ENCODE measurements around the gene TBC1D1.

TBC1D1 gene

DNA sequence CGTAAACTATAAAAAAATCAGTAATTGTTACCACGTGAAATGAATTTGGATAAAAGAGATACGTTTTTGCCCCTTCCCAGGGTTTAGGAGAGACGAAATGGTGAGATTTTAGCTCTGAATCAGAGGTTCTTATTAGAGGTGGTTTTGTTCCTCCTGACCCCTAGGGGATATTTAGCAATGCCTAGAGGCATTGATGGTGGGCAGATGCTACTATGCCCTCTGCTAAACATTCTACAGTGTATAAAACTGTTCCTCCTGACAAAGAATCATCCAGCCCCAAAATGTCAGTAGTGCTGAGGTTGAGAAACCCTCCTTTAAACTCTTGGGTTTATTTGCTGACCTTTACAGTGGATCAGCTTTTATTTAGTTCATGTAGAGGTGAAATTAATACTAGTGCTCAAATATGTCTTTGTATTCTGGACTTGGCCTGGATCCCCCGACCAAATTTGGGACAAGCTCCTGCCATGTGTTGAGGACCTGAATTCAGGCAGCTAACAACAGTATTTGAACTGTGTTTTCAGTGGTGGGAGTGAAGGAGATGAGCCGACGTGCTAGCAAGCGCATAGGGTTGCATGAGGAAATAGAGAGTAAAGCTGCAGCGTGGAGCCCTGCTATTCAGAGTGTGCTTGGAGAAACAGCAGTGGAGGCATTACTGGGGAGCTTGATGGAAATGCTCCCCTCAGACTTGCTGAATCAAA is 195.4 kb downstream of the TBC1D1 start:
- Mint-ChIP-seq H3K36me3 (peaks cover 41% of the 10 kb centered on the region), H3K27me3 (no peaks in the 10 kb centered on the region), H3K4me3 (no peak overlapping the region), H3K9me3 (no peaks in the 10 kb centered on the region), H3K27ac (no peak overlapping the region), H3K4me1 (peaks cover 12% of the 10 kb centered on the region)
- CTCF ChIA-PET, result interaction anchor here (1.2 kb wide), 1 partner anchor 17 kb away, joined by 4 read pairs; no protein-coding TSS in a partner anchor
- DNase-seq, result no peak

DNA sequence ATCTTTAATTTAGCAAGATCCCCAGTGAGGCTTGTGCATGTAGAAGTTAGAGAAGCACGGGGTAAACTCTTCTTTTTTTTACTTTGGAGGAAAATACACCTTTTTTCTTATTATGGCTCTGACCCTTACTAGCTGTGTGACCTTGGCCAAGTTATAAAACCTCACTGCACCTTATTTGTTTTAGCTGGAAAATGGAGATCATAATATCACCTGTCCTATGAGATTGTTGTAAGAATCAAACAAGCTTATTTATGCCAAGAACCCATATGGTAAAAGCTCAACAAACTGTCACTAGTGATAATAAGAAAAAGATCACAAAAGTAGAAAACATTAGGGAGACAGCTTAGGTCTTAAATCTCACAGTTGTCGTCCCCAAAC is 196.0 kb downstream of the TBC1D1 start:
- Mint-ChIP-seq H3K4me3 (no peak overlapping the region), H3K27ac (no peak overlapping the region), H3K27me3 (no peaks in the 10 kb centered on the region), H3K9me3 (no peaks in the 10 kb centered on the region), H3K4me1 (peaks cover 14% of the 10 kb centered on the region), H3K36me3 (peaks cover 41% of the 10 kb centered on the region)
- CTCF ChIA-PET, result interaction anchor here (1.2 kb wide), 1 partner anchor 17 kb away, joined by 4 read pairs; no protein-coding TSS in a partner anchor
- DNase-seq, result no peak

- Mint-ChIP-seq H3K27me3 (no peaks in the 10 kb centered on the region), H3K36me3 (peaks cover 40% of the 10 kb centered on the region), H3K4me3 (no peak overlapping the region), H3K4me1 (peaks cover 16% of the 10 kb centered on the region), H3K9me3 (no peaks in the 10 kb centered on the region), H3K27ac (no peak overlapping the region)
- no peak for DNase-seq
- CTCF ChIA-PET, result no interaction called here
Observed at GRCh38 chr4:38088321-38088720, 197.4 kb downstream of the TBC1D1 start.

DNA sequence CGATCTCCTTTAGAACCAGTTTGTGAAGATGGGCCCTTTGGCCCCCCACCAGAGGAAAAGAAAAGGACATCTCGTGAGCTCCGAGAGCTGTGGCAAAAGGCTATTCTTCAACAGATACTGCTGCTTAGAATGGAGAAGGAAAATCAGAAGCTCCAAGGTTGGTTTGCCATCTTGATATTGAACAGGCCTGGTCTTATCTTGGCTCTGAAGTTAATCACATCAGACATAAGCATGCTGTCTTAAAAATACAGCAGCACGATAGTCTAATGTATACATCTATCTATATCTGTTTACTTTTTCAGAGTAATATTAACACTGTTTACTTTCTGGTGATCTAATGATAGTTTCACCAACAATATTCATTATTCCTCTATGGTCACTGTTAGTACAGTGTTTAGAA is 199.1 kb downstream of the TBC1D1 start:
- Mint-ChIP-seq H3K27ac (no peak overlapping the region), H3K4me3 (no peak overlapping the region), H3K4me1 (peaks cover 16% of the 10 kb centered on the region), H3K27me3 (no peaks in the 10 kb centered on the region), H3K36me3 (peaks cover 40% of the 10 kb centered on the region), H3K9me3 (no peaks in the 10 kb centered on the region)
- no peak for DNase-seq
- CTCF ChIA-PET, result interaction anchor here (0.9 kb wide), 2 partner anchors 8 to 10 kb away, joined by 3 to 5 read pairs; no protein-coding TSS in a partner anchor

DNA sequence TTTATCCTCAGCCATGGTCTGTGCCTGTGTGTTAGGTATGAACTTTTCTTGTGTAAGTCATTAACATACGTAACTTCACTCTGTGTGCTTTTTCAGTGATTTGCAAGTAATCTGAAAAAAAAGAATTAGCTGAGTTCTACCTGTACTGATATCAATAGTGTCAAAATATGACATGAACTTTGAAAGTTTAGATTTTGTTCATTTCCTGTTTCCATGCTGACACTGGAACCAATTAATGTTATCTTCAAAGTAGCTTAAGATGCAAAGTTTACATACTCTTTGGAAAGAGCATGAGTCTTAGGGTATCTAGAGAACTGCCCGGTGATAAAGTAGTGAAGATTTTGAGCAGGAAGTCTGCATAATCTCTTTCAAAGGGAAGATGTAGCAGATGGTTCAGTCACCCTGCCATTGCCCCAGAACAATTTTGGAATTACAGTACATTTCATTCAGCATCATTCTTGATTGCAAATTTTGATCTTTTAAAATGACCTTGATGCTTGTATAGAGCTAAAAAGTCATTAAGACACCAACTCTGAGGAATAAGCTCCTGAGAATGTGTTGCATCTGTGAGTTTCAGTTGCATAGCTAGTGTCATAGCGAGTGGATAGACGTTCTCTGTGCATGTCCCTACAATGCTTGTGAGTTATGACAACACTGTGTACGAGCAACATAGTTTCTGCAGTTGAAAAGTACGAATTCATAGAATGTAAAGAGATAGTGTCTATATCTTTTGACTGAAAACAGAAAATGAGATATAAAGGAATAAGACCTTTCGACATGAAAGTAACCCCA is 199.8 kb downstream of the TBC1D1 start:
- Mint-ChIP-seq H3K4me3 (no peak overlapping the region), H3K27ac (no peak overlapping the region), H3K9me3 (no peaks in the 10 kb centered on the region), H3K4me1 (peaks cover 16% of the 10 kb centered on the region), H3K36me3 (peaks cover 46% of the 10 kb centered on the region), H3K27me3 (no peaks in the 10 kb centered on the region)
- CTCF ChIA-PET, result interaction anchor here (0.6 to 0.9 kb wide), 4 partner anchors 9 to 598 kb away, joined by 3 to 5 read pairs (median 3); no protein-coding TSS in a partner anchor
- DNase-seq, result no peak

GRCh38 chr4:38091636-38092035 is 200.8 kb downstream of the TBC1D1 start:
- Mint-ChIP-seq H3K4me1 (peaks cover 16% of the 10 kb centered on the region), H3K36me3 (peaks cover 52% of the 10 kb centered on the region), H3K4me3 (no peak overlapping the region), H3K9me3 (no peaks in the 10 kb centered on the region), H3K27ac (no peak overlapping the region), H3K27me3 (no peaks in the 10 kb centered on the region)
- CTCF ChIA-PET, result interaction anchor here (0.6 kb wide), 1 partner anchor 38 kb away, joined by 3 read pairs; no protein-coding TSS in a partner anchor
- DNase-seq, result no peak

GRCh38 chr4:38092701-38093100 is 201.8 kb downstream of the TBC1D1 start:
- Mint-ChIP-seq H3K4me1 (peaks cover 16% of the 10 kb centered on the region), H3K9me3 (no peaks in the 10 kb centered on the region), H3K27me3 (no peaks in the 10 kb centered on the region), H3K27ac (no peak overlapping the region), H3K4me3 (no peak overlapping the region), H3K36me3 (peaks cover 49% of the 10 kb centered on the region)
- DNase-seq, result no peak
- CTCF ChIA-PET, result no interaction called here

DNA sequence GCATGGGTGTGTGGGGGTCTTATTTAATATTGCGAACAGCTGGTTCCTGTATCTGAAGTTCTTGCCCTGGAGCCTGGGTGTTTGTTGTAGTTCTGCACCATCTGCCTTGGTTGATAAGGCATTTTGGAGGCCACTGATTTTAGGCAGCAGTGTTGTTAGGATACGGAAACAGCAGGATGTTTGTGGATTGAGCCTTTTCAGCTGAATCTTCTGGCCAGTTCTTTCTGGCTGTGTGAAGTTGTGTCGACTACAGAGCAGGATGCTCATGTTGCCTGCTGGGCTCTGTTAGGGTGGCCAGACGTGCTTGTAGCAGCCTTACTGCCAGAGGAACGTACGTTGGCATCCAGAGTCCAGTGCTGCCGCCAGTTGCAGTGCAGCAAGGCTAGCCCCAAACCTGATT is 203.5 kb downstream of the TBC1D1 start:
- peaks cover 60% of the 10 kb centered on the region for H3K36me3 Mint-ChIP-seq
- CTCF ChIA-PET, result interaction anchor here (0.7 kb wide), 1 partner anchor 11 kb away, joined by 3 read pairs; no protein-coding TSS in a partner anchor
- no peak overlapping the region for H3K4me3 Mint-ChIP-seq
- DNase-seq, result no peak
- H3K27me3 Mint-ChIP-seq, result no peaks in the 10 kb centered on the region
- H3K9me3 Mint-ChIP-seq, result no peaks in the 10 kb centered on the region
- H3K4me1 Mint-ChIP-seq, result peaks cover 16% of the 10 kb centered on the region
- H3K27ac Mint-ChIP-seq, result no peak overlapping the region

DNA sequence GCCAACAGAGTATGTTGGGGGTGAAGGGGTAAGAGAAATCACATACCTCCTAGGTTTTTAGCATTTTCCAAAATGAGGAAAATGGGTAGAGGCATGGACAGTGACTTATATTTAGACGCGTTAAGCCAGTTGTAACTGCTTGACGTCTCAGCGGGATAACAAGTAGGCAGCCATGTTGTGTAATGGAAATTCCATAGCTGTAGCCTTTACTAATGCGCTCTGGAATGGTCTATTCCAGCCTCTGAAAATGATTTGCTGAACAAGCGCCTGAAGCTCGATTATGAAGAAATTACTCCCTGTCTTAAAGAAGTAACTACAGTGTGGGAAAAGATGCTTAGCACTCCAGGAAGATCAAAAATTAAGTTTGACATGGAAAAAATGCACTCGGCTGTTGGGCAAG is 204.8 kb downstream of the TBC1D1 start:
- Mint-ChIP-seq H3K27ac (no peak overlapping the region), H3K27me3 (no peaks in the 10 kb centered on the region), H3K9me3 (no peaks in the 10 kb centered on the region), H3K36me3 (peaks cover 57% of the 10 kb centered on the region), H3K4me3 (no peak overlapping the region), H3K4me1 (peaks cover 12% of the 10 kb centered on the region)
- no peak for DNase-seq
- CTCF ChIA-PET, result no interaction called here

DNA sequence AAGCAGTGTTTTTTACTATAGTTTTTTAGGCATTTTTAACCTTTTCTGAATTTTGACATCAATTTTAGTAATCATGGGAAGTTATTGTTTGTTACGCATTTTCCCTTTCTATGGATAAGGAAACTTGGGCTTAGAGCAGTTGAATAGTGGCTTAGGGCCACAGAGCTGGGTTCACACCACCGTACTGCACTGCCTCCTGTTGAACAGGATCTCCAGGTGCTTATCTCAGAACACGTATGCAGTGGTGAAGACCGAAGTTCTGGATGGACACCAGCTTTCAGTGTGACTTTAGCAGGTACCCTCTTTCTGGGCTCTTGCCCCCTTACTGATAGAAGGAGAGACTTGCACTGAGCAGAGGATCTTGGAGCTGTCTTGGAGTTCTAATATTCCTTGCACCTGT is 206.9 kb downstream of the TBC1D1 start:
- Mint-ChIP-seq H3K4me3 (no peak overlapping the region), H3K27me3 (no peaks in the 10 kb centered on the region), H3K27ac (no peak overlapping the region), H3K4me1 (peaks cover 3% of the 10 kb centered on the region), H3K9me3 (no peaks in the 10 kb centered on the region), H3K36me3 (peaks cover 53% of the 10 kb centered on the region)
- CTCF ChIA-PET, result no interaction called here
- DNase-seq, result no peak

DNA sequence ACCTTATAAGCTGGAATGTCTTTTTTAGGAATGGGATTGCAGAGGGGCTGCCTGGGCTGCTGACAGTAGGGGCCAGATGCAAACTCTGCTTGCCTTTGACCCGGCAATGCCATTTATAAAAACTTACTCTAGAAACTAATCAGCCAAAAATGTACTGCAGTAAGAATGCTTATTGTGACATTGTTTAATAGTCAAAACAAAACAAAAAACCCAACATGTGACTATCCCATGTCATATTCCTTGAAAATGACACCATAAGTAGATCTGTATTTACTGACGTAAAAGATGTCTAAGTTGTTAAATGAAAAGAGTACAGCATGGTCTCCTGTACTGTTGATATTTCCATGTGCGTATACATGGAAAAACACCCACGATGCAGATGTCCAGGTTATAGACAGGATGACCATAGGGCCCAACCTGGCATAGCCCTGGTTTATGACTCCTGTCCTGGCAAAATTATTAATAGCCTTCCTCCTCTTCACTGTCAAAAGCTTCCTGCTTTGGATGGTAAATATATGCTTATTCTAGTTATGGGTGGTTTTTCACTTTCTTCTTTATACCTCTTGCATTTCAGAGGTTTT is 208.2 kb downstream of the TBC1D1 start:
- Mint-ChIP-seq H3K36me3 (peaks cover 61% of the 10 kb centered on the region), H3K27ac (no peak overlapping the region), H3K9me3 (no peaks in the 10 kb centered on the region), H3K27me3 (no peaks in the 10 kb centered on the region), H3K4me1 (peaks cover 3% of the 10 kb centered on the region), H3K4me3 (no peak overlapping the region)
- CTCF ChIA-PET, result no interaction called here
- no peak for DNase-seq

DNA sequence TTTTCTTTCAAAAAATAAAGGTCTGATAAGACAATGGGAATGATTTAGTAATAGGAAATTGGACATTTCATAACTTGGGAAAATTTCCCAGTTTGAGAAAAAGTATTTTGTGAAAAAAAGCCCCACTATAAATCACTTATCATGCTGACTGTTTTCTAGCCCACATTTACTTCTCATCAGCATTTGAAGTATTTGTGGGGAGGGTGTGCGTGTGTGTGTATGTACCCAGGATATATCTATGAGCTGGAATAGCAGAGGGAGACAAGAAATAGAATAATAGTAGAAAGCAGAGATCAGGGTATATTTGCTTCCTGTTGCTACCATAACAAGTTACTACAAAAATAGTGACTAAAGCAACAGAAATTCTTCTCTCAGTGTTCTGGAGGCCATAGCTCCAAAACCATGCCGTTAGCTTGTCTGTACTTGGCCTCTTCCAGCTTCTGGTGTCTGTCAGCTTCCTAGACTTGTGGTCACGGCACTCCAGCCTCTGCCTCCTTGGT is 209.1 kb downstream of the TBC1D1 start:
- Mint-ChIP-seq H3K27me3 (no peaks in the 10 kb centered on the region), H3K9me3 (no peaks in the 10 kb centered on the region), H3K4me1 (peaks cover 4% of the 10 kb centered on the region), H3K36me3 (peaks cover 63% of the 10 kb centered on the region), H3K27ac (no peak overlapping the region), H3K4me3 (no peak overlapping the region)
- DNase-seq, result no peak
- CTCF ChIA-PET, result interaction anchor here (1.2 kb wide), 1 partner anchor 10 kb away, joined by 5 read pairs; no protein-coding TSS in a partner anchor

GRCh38 chr4:38100474-38101255 is 209.8 kb downstream of the TBC1D1 start:
- H3K27me3 Mint-ChIP-seq, result no peaks in the 10 kb centered on the region
- H3K27ac Mint-ChIP-seq, result no peak overlapping the region
- H3K4me1 Mint-ChIP-seq, result peaks cover 11% of the 10 kb centered on the region
- no peak overlapping the region for H3K4me3 Mint-ChIP-seq
- CTCF ChIA-PET, result interaction anchor here (1.2 kb wide), 1 partner anchor 10 kb away, joined by 5 read pairs; no protein-coding TSS in a partner anchor
- no peak for DNase-seq
- no peaks in the 10 kb centered on the region for H3K9me3 Mint-ChIP-seq
- H3K36me3 Mint-ChIP-seq, result peaks cover 62% of the 10 kb centered on the region

GRCh38 chr4:38101563-38101962 is 210.7 kb downstream of the TBC1D1 start:
- no peak for DNase-seq
- H3K9me3 Mint-ChIP-seq, result no peaks in the 10 kb centered on the region
- CTCF ChIA-PET, result no interaction called here
- H3K27ac Mint-ChIP-seq, result no peak overlapping the region
- no peaks in the 10 kb centered on the region for H3K27me3 Mint-ChIP-seq
- H3K4me1 Mint-ChIP-seq, result peaks cover 13% of the 10 kb centered on the region
- peaks cover 58% of the 10 kb centered on the region for H3K36me3 Mint-ChIP-seq
- H3K4me3 Mint-ChIP-seq, result no peak overlapping the region

Data from activated naive CD4-positive, alpha-beta T cell treated with anti-CD3 and anti-CD28 coated beads, Interleukin-2, amount 10 ng/mL, durations not matched to agents 7 days and 5 days (primary cell).